ENCODE measurements around the gene S100A12.
"Not testable (repeated sequence)": the region's sequence is repeated elsewhere in the genome, so short reads cannot be mapped to it uniquely, and the experiment has no call there.

Gene S100A12

DNA sequence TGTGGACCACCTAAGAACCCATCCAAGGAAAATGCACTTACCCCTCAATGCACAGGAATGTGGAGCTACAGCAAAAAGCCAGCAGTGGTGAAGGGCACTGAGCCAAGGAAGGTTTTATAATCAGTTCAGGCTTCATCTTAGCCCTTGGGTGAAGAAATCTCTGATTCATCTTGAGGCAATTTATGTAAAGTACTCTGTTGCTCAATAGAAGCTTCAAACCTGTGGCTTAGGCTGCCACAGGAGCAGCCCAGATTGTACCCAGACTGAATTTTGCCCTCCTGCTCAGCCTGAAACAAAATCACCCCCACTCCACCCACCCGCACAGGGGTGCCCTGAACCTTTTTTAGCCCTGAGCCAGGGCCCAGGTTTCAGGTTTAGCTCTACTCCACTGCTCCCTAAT lies at the start of gene S100A12:
Gene S100A12, minus strand, starts transcription at position 111 of the 400 bp plus-strand sequence. CDS start 1,029 bp downstream, outside the sequence.
- DNase-seq (ENCODE audit: low spot score), result no peak

DNA sequence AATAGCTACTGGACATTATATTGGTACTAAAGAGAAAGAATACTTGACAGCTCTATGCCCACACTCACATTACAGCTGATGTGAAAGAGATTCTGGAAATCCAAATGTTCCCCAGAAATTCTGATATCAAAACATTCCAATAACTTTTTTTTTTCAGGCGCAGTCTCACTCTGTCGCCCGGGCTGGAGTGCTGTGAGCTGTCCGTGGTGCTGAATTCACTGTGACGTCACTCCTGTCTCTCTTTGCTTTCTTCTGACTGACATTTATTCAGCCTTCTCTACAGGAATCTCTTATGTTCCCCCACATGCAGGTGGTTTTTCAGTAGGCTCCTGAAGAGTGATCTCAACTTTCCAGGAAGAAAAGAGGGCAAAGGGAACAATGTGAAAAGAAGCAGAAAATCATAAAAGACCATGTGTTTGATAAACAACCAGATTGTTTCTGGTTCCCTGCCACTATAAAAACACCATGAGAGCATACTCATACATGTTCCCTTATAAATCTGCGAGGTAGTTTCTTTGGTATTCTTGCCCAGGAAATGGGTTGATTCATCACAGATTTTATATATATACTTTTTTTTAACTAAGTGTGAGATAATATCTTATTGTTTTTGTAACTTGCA lies 47.1 kb upstream of the S100A12 start:
- peak; percentile 48 for DNase-seq (ENCODE audit: low spot score)

- DNase-seq (ENCODE audit: low spot score), result no peak
Measured at GRCh38 chr1:153420306-153420705, 44.9 kb upstream of the S100A12 start.

- DNase-seq (ENCODE audit: low spot score), result not testable (repeated sequence)
Measured at GRCh38 chr1:153419436-153419793, 44.0 kb upstream of the S100A12 start.

GRCh38 chr1:153418758-153419435 lies 43.5 kb upstream of the S100A12 start:
- DNase-seq (ENCODE audit: low spot score), result not testable (repeated sequence)

DNA sequence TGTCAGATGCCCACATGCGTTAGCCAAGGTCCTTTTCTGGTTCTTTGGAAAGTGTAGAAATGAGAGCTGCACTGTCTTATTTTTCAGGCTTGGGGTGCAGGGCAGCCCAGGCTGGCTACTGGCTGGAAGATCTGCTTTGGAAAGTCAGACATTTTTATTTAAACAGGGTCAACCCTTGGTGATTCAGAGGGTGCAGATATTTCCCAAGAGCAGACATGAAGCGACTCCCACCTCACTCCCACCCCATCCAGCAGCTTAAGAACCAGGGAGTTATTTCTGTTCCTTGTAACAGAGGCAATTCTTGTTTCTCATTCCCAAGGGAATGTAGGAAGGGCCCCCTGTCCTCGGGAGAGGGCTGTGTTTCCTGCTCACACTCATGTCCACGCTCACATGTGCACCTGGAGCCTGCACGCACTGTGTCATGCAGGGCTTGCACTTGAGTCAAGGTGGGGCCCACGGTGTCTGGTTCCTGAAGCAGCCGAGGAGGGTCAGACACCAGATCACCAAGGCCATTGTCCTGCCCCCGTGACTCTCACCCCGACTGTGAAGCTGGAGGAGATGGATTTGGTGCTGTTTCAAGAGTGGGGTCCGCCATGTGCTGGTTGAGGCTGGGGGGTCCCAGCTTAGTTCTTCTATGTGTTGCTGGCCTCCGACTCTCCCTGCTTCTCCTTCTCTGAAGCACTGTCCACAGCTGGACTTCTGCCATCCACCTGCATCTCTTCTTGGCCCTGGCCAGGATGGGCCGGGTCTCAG lies 41.9 kb upstream of the S100A12 start:
- DNase-seq (ENCODE audit: low spot score), result no peak

GRCh38 chr1:153415850-153416570 lies 40.6 kb upstream of the S100A12 start, which contains the start of gene S100A7A:
Gene S100A7A (plus strand): TSS chr1:153416520. CDS start chr1:153418083, 1,563 bp downstream.
- no peak for DNase-seq (ENCODE audit: low spot score)

GRCh38 chr1:153413961-153414360 lies 38.5 kb upstream of the S100A12 start:
- DNase-seq (ENCODE audit: low spot score), result not testable (repeated sequence)

GRCh38 chr1:153407274-153407673 lies 31.9 kb upstream of the S100A12 start:
- not testable (repeated sequence) for DNase-seq (ENCODE audit: low spot score)

DNA sequence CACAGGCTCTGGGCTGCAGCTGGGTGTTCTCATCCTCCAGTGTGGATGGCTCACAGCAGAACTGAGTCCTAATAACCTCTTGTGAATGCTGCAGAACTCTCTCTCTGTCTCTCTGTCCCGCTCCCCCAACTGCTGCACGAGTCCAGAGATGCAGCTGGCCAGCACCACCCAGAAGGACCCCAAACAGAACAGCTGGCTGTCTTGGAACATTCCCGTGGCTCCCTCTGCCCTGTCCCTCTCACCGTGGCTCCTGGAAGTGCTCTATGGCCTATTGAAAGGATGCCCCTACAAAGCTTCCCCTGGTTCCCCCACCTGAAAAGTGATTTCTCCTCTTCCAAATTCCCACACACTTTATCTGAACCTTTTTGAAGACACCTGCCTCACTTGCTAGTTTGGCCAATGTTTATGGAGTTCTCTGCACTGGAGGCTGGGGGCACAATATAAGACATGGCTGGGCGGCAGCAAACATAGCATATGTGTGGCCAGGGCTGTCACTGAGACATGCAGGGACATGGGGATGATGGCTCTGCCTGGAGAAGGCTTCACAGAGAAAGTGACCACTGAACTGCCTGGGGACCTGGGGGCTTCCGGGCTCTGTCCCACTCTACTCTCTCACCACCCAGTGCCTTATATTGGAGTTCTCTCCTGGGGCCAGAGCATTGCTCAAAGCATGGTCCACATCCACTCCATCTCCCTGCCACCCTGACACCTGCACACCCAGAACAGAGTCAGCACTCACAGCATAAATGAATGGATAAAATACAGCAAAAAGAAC lies 30.6 kb upstream of the S100A12 start:
- not testable (repeated sequence) for DNase-seq (ENCODE audit: low spot score)

DNA sequence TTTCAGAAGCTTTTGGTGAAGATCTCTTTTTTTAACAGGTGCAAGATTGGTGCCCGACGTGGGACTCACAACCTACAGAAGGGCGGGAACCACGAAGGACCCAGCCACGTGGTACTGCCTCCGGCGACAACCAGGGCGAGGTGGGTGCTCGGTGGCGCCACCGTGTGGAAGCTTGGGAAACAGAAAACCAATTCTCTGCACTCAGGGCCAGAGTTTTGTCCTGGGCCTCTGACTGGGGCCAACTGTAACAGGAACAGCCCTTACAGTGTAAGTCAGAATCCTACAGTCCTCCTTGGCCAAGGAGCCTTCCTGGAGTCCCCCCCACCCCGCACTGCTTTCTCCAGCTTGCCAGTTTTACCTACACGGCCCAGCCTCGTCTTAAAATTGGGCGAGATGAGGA lies 29.3 kb upstream of the S100A12 start:
- peak; percentile 11 for DNase-seq (ENCODE audit: low spot score)

DNA sequence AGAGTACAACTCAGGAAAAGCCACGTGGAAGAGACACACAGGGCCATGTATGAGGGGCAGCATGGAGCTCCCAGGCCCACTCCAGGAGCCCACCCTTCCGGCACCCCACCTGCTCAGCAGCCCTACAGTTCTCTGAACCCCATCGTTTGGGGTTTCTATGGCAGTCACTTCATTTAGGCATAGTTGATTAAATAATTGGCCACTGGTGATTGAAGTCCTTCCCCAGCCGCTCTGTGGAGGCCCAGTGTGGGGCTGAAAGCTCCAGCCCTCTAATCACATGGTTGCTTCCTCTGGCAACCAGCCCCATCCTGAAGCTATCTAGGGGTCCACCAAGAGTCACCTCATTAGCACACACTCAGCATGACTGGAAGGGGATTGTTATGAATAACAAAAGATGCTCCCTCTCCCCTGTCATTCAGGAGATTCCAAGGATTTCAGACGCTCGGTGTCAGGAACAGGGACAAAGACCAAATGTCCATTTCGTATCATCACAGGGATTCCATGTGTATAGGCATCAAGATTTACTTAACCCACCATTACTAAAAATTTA lies 28.7 kb upstream of the S100A12 start:
- no peak for DNase-seq (ENCODE audit: low spot score)

- no peak for DNase-seq (ENCODE audit: low spot score)
Measured at GRCh38 chr1:153403421-153404085, 28.1 kb upstream of the S100A12 start.

GRCh38 chr1:153402226-153402625 lies 26.8 kb upstream of the S100A12 start:
- DNase-seq (ENCODE audit: low spot score), result no peak

DNA sequence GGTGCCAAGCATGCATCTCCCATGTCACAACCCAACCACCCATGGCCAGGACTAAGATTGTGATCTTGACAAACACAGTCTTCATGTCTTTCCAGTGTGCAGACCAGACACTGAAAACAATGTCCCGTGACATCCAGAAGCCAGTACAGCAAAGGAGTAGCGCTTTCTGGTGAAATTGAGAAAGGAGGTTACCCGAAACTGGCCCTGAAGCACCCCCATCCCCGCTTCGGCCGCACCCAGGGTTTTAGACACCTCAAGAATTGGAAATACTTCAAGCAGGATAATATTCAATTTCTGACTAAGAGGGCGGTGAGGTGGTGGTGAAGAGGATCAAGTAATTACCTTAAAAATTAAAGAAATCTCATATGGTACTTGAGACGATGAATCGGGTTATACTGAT lies 26.0 kb upstream of the S100A12 start:
- no peak for DNase-seq (ENCODE audit: low spot score)

DNA sequence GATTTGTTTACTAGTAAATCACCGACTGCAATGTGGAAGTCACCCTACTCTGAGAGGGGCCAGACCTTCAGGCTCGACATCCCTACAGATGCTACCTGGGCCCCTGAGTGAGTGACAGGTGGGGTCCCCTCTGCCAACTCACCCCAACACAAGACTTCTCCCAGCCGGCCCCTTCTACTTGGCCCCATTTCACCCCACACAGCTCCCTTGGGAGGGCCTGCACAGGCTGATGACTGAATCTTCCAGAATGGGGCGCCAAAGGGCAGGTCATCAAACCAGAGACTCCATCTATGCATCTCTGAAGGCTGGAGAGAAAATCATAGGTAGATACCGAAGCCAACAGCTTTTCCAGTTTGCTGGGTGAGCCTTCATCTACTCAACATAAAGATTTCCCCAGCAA lies 24.8 kb upstream of the S100A12 start:
- DNase-seq (ENCODE audit: low spot score), result no peak

DNA sequence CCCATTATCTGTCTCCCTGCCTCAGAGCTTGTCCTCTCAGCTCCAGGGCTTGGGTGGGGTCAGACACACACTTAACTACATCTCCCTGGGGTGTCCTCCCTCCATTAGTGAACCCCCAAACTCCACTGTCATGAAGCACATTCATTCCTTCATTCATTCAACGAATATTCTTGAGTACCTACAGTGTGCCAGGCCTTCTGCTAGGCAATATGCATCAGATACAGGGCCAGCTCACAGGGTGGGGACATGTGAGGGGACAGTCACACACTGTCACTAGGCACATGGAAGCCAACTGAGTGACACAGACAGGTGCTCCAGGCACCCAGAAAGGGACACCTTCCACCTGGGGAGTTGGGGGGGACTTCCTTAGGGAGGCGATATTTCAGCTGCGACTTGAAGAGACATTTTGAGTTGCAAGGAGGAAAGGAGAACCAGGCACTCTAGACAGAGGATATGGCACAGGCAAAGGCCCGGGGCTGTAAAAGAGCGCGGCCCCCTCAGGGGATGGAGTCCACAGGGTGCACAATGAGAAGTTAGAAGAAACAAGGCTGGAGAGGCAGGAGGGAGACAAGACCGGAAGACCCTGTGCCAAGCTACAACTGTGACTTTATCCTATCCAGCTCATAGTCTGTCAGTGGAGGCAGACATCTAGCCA lies 24.1 kb upstream of the S100A12 start:
- DNase-seq (ENCODE audit: low spot score), result no peak

DNA sequence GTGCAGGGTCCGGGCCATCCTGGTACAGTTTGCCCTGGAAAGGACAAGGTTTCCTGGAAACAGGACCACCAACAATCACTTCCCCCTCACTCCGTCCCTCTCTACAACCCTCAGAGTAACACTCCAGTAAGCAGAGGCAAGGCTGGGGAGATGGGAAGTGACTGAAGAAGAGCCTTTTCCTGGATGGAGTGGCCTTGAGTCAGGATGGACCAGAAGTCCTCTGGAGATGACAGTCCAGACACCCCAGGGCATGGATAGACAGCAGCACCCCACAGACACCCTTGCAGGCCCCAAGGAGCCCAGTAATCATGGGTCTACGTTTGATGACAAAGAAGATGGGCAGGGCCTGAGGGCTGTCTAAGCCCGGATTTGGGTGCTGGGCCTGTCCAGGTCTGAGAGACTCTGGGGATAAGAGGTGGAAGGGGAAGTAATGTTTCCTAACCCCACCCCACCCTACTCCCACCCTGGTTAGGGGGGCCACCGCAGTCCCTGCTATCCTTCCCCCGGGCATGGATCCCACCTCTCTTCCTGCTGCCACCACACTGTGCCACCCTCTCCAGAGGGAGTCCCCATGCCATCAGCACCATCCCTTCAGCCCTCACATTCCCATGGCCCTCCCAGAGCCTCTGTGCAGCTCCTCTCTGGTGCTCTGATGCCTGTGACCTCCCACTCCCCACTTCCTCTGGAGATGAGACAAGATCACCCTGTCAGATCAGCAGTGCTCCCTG lies 22.7 kb upstream of the S100A12 start:
- no peak for DNase-seq (ENCODE audit: low spot score)

Data from SW480 (cell line).